Endometrium (tissue), 2 donors: Measurements from ENCODE around the gene C3orf20.

Experiments
- FAIRE-seq: peaks from 2 replicates; lab custom pipeline; 2012; peaks lifted over from hg19 to GRCh38; lab: Jason Lieb, UNC
- donor health status: control.
- donor health status: control.

Gene C3orf20

DNA sequence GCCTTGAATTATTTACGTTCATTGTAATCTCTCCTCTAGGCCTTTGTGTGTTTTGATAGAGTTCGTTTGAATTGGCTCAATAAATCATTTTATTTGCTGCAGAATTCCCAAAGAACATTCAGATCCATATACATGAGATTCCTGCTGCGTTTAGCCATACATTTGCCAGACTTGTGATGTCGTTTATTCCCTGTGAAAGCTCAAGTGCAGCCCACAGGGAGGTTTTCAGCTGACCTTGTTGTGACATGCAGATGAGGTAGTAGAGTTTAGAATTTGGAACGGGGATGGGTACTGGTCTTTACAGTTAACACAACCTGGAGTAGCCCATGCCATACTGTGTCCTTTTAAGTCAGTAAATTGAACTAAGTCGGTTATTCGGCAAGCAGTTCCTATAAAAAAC is at the start of gene C3orf20:
C3orf20 (plus strand) TSS at position 301 of the 400 bp plus-strand sequence. CDS start 7,573 bp downstream, outside the sequence.
- FAIRE-seq, result no peak

DNA sequence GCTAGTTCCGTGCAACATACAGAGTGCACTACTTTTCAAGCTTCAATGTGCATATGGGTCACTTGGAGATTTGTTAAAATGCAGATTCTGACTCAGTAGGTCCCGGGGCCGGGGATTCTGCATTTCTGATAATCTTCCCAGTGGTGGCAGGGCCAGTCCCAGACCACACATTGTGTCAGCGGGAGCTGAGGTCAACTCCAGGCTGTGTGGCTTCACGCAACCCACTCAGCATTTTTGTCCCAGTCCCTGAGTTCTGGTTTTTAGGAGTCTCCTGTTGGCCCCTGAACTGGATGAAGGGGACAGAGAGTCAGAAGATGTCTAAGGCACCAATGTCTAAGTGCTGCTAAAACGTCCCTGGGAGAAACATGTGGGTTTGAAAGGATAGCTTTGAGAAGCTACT is 49.5 kb upstream of the C3orf20 start:
- no peak for FAIRE-seq

- no peak for FAIRE-seq
Measured at GRCh38 chr3:14627815-14628214, 47.1 kb upstream of the C3orf20 start.

DNA sequence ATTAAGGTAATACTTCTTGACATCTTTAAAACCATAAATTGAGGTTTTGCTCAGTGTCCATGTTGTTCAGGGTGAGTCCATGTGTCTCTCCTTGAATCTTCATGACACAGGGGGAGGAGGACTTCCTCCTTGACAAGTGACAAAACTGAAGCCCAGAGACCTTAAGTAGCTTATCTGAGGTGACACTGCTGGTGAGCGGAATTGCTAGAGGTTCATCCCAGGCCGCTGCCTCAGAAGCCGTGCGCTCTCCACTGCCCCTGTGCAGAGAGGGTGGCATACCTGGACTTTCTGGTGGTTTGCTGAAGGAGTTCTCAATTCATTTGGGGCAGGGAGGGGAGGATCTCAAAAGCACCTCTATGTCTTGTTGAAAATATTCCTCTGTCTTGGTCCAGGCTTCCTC is 46.5 kb upstream of the C3orf20 start:
- no peak for FAIRE-seq

GRCh38 chr3:14630404-14631100 is 44.4 kb upstream of the C3orf20 start:
- FAIRE-seq, result no peak

GRCh38 chr3:14631101-14631497 is 43.8 kb upstream of the C3orf20 start:
- no peak for FAIRE-seq

DNA sequence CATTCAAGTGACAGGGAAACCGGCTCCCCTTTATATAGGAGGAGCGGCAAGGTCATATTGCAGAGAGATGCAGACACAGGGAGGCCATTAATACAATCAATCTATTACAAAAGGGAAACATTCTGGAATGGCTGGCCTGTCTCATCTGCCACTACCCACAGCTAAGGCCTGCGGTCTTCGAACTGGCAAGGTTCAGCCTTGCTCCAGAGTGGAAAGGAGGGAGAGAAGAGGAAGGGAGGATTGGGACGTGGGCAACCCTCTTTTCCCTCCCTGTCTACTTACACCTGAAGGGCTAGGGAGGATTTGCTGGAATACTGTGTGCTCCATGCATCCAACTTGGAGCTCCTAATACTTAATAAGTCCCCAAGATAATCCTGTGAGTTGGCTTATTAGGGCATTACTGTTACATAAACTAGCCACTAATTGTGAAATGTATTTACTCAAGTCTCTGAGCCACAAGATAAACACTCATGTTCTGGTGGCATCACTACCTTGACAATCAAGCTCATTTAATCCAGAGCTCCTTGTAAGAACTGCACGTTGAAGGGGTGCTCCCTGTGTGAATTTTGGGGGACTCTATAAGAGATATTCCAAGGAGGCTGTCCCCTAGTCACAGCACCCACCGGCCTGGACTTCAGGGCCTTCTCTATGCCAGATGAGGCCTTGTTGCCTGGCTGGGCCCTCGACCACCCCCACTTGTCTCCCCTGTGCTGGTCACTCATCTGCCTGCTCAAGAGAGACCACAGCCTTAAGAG is 43.1 kb upstream of the C3orf20 start:
- FAIRE-seq, result no peak

DNA sequence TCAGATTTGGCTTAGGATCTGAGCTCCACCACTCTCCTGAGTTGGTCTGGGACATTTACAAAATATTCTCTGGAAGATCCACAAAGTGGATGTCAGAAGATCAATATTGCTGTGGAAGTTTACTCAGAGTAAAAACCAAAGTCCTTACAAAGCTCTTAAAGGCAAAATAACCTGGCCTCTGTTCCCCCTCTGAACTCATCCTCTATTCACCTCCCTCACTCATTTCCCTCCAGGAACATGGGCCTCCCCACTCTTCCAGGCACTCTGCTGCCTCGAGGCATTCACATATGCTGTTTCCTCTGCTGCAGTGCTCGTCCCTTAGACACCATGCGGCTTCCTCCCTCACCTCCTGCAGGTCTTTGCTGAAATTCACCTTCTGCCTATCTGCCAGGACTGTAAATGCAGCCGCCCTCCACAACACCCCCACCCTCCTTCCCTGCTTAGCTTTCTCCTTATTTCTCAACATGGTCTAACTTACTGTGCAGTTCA is 42.5 kb upstream of the C3orf20 start:
- no peak for FAIRE-seq

GRCh38 chr3:14633417-14633816 is 41.5 kb upstream of the C3orf20 start:
- no peak for FAIRE-seq

DNA sequence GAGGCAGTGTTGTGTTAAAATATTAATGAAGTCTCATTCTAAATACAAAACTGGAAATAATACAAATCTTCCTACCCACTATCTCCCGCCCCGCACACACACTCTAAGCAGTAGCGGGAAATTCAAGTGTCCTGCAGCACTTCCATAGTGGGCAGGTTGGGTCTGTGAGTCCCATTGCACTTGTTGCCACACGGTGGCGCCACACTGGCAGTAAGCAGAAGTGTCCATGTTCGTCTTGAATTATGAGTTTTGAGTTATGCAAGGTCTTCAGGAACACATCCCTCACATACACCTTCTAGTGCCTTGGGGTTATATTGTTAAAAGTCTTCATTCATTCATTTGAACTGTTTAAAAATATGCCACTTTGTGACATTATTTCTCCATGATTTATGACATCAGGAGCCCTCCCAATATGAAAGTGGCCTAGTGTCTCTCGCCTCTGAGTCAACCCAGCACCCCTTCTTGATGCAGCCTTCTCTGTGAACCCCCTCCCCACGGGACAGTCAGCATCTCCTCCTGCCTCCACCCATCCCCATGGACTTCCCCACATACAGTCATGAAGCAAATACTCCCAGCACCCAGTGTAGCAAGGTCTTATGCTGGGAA is 41.0 kb upstream of the C3orf20 start:
- no peak for FAIRE-seq

- no peak for FAIRE-seq
Measured at GRCh38 chr3:14634763-14635400, 40.1 kb upstream of the C3orf20 start.

DNA sequence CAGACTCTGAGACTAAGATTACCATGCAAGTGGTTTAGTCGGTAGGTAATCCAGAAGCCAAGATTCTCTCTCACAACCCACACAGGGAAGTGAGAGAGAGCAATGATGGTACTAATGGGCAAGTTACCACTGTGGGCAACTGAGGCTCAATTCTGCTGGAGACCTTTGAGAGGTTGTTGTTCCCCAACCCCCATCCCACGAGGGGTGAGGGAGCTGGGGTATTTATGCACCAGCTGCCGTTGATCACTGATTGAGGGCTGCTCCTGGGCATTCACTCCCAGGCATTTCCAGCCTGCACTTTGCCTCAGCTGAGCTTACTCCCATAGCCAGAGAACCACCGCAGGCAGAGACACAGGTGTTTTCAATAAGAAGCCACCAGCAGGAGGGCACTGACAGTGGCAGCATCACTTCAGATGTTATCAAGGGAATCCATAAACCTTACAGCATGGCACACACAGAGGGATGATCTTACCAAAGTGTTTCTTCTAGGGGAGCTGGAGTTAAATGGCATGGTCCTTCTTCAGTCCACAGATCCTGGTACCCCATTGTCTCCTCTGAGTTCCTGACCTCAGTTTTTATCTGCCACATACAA is 38.3 kb upstream of the C3orf20 start:
- FAIRE-seq, result no peak

DNA sequence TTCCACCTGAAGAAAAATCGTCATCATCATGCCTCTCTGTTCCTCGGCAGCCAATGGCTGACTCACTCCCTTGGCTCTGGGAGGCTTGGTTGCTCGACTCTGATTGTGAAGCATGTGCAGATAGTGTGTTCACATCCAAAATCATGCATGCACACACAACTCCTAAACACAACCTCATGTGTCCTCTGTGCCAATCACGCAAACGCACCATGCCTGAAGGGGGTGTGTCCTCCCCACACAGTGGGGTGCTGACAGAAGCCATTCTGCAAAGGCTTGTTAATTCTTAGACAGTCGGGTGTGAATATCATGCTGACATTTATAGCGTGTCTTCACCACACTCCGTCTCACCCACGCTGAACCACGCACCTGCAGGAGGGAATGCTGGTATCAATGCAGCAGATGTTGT is 34.8 kb upstream of the C3orf20 start:
- no peak for FAIRE-seq

DNA sequence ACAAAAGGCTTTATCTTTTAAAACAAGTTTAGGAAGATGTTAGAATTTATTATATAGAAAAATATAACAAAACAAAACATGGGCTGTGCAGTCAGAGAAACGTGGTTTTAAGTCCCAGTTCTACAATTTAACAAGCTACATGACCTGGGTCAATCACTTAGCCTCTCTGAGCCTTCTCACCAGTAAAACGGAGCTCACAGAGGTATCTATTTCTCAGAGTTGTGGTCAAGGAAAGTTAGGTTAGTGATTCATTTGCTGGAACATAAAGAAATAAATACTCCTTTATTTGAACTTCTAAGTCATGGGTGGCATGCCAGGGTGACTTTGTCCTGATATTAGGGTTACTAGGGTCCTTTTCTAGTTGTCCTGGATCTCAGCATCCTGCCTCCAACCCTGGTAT is 34.2 kb upstream of the C3orf20 start:
- no peak for FAIRE-seq

- FAIRE-seq, result no peak
Measured at GRCh38 chr3:14641346-14641745, 33.6 kb upstream of the C3orf20 start.

DNA sequence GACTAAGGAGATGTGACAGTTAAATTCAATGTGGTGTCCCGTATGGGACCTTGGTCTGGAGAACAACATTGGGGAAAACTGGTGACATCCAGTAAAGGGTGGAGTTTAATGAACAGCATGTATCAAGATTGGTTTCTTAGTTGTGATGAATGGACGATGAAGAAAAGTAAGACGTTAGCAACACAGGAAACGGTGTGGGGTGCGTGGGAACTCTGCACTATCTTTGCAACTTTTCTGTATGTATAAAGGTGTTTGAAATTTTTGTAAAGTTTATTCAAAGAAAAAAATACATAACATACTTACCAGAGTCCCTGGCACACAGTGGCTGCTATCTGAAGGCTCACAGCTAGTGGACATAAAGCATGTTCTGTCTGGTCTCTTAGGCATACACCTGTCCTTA is 29.5 kb upstream of the C3orf20 start:
- FAIRE-seq, result no peak

DNA sequence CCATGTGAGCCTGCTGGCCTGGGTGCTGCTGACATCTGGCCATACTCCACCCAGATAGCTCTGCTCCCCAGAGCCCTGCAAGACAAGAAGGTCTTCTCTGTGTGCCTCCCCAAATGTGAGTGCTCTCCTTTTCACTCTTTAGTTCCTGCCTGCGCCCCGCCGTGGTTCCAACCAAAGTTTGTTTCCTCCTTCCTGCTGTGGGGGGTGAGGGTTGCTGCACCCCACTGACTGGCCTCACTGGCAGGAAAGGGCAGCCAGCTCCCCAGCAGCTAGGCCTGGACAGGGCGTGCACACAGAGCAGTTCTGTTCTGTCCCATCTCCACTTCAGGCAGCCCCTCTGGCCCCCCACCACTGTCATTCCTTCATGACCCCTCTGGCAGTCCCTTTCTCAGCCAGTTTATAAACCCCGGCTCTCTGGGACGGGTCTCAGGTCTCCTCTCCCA is 28.8 kb upstream of the C3orf20 start:
- FAIRE-seq, result no peak

- no peak for FAIRE-seq
Measured at GRCh38 chr3:14646589-14647413, 28.1 kb upstream of the C3orf20 start.

GRCh38 chr3:14647976-14648955 is 26.7 kb upstream of the C3orf20 start:
- FAIRE-seq, result no peak

DNA sequence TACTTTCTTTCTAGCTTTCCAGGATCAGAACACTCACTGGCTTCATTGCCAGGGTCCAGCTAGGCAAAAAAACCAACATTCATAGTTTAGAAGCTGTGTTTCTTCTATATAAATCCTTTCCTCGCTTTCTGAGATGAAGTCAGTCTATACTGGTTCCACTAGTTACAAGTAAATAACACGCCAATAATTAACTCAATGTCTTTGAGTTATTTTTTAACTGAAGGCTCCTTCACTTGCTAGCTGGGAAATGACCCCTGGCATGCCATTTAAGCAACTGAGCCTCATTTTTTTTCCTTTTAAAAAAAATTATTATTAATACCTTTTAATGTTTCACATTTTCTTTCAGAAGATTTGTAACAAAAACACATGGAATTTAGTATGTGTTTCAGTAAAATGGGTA is 25.5 kb upstream of the C3orf20 start:
- FAIRE-seq, result no peak
